KMS-11 (cell line): Measurements from ENCODE around the gene DTHD1.

Experiments
- H2AFZ ChIP-seq: fragments of 200-600 bp; sonication (generic); 2 replicates; pipeline ENCODE4 v1.6.1; 2016; ENCODE audit warnings: antibody characterized with exemption, mixed run types, low read depth
- H3K27ac ChIP-seq: fragments of 200-600 bp; sonication (generic); 2 replicates; pipeline ENCODE4 v1.6.1; 2016; ENCODE audit warnings: mild to moderate bottlenecking, mixed run types
- H3K27me3 ChIP-seq: fragments of 200-600 bp; sonication (generic); 2 replicates; pipeline ENCODE4 v1.6.1; 2017; ENCODE audit warnings: mild to moderate bottlenecking, low read depth, mixed run types, moderate library complexity; ENCODE audit not compliant: insufficient read depth
- H3K36me3 ChIP-seq: fragments of 200-600 bp; sonication (generic); 2 replicates; pipeline ENCODE4 v1.6.1; 2017; ENCODE audit warnings: mild to moderate bottlenecking, mixed run types; ENCODE audit not compliant: insufficient read depth
- H3K4me1 ChIP-seq: fragments of 200-600 bp; sonication (generic); 2 replicates; pipeline ENCODE4 v1.6.1; 2016; ENCODE audit warnings: mild to moderate bottlenecking, low read depth, mixed run types; ENCODE audit not compliant: poor library complexity, severe bottlenecking
- H3K4me2 ChIP-seq: fragments of 200-600 bp; sonication (generic); 2 replicates; pipeline ENCODE4 v1.7.0; 2016; ENCODE audit warnings: mild to moderate bottlenecking, mixed run types
- H3K4me3 ChIP-seq: fragments of 200-600 bp; sonication (generic); IDR thresholded peaks from 2 replicates; pipeline ENCODE4 v1.6.1; 2017; ENCODE audit warnings: low read depth, low read length, mixed read lengths; ENCODE audit not compliant: insufficient read depth
- H3K79me2 ChIP-seq: fragments of 200-600 bp; sonication (generic); 2 replicates; pipeline ENCODE4 v1.6.1; 2016; ENCODE audit warnings: low read depth, mixed run types; ENCODE audit not compliant: insufficient read depth
- H3K9ac ChIP-seq: fragments of 200-600 bp; sonication (generic); 2 replicates; pipeline ENCODE4 v1.6.1; 2016; ENCODE audit warnings: mild to moderate bottlenecking, mixed run types
- H4K20me1 ChIP-seq: fragments of 200-600 bp; sonication (generic); 2 replicates; pipeline ENCODE4 v1.6.1; 2016; ENCODE audit warnings: mild to moderate bottlenecking, mixed run types; ENCODE audit not compliant: insufficient read depth
- TF ChIP-seq, protein P1 (sequence below): fragments of 200-600 bp; sonication (generic); conservative IDR thresholded peaks from 2 replicates; pipeline ENCODE4 v1.6.1; 2017; ENCODE audit warnings: low read depth, mild to moderate bottlenecking, antibody characterized with exemption, low read length, moderate library complexity, mixed read lengths

Gene DTHD1

GRCh38 chr4:36312511-36312910 is 31.1 kb downstream of the DTHD1 start:
- TF ChIP-seq, protein P1, sequence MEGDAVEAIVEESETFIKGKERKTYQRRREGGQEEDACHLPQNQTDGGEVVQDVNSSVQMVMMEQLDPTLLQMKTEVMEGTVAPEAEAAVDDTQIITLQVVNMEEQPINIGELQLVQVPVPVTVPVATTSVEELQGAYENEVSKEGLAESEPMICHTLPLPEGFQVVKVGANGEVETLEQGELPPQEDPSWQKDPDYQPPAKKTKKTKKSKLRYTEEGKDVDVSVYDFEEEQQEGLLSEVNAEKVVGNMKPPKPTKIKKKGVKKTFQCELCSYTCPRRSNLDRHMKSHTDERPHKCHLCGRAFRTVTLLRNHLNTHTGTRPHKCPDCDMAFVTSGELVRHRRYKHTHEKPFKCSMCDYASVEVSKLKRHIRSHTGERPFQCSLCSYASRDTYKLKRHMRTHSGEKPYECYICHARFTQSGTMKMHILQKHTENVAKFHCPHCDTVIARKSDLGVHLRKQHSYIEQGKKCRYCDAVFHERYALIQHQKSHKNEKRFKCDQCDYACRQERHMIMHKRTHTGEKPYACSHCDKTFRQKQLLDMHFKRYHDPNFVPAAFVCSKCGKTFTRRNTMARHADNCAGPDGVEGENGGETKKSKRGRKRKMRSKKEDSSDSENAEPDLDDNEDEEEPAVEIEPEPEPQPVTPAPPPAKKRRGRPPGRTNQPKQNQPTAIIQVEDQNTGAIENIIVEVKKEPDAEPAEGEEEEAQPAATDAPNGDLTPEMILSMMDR, result no peak

GRCh38 chr4:36313301-36313700 is 31.9 kb downstream of the DTHD1 start:
- H3K4me3 ChIP-seq, result no peak overlapping the region
- H4K20me1 ChIP-seq, result no peaks in the 10 kb centered on the region
- H3K27me3 ChIP-seq, result no peaks in the 10 kb centered on the region
- H3K4me2 ChIP-seq, result no peak overlapping the region
- no peaks in the 10 kb centered on the region for H3K79me2 ChIP-seq
- H2AFZ ChIP-seq, result no peak overlapping the region
- no peak overlapping the region for H3K27ac ChIP-seq
- H3K9ac ChIP-seq, result no peak overlapping the region
- TF ChIP-seq, protein P1, result no peak
- no peaks in the 10 kb centered on the region for H3K36me3 ChIP-seq
- H3K4me1 ChIP-seq, result no peaks in the 10 kb centered on the region

More at GRCh38 chr4:36312511-36312910, 31.1 kb downstream of the DTHD1 start:
- no peaks in the 10 kb centered on the region for H3K79me2 ChIP-seq
- H3K9ac ChIP-seq, result no peak overlapping the region
- no peak overlapping the region for H2AFZ ChIP-seq
- no peaks in the 10 kb centered on the region for H3K4me1 ChIP-seq
- no peak overlapping the region for H3K4me3 ChIP-seq
- no peak overlapping the region for H3K4me2 ChIP-seq
- H3K27me3 ChIP-seq, result no peaks in the 10 kb centered on the region
- no peaks in the 10 kb centered on the region for H4K20me1 ChIP-seq
- H3K27ac ChIP-seq, result no peak overlapping the region
- H3K36me3 ChIP-seq, result no peaks in the 10 kb centered on the region

DNA sequence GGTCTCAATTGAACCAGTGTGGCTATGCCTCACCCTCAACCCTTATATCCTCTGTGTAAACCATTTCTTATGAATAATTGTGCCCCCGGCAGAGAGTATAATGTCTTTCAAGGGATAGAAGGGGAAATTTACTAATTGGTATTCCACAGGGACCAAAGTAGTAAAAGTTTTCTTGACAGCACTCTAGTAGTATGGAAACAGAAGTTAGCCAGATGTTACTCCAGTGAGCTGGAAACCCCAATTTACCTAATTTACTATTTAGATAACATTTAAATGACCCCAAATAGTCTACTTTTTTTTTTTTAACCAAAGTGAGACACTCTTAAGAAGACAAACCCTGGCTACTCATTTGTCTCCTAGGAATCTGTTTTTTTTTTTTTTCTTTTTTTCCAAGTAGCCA is 32.3 kb downstream of the DTHD1 start:
- H3K27ac ChIP-seq, result no peak overlapping the region
- H3K4me2 ChIP-seq, result no peak overlapping the region
- H2AFZ ChIP-seq, result no peak overlapping the region

GRCh38 chr4:36316607-36317006 is 35.2 kb downstream of the DTHD1 start:
- no peaks in the 10 kb centered on the region for H3K4me1 ChIP-seq

More for the DNA sequence above, 32.3 kb downstream of the DTHD1 start:
- Histone ChIP-seq H3K4me3 (no peak overlapping the region), H3K27me3 (no peaks in the 10 kb centered on the region), H3K9ac (no peak overlapping the region), H4K20me1 (no peaks in the 10 kb centered on the region), H3K79me2 (no peaks in the 10 kb centered on the region), H3K4me1 (no peaks in the 10 kb centered on the region), H3K36me3 (no peaks in the 10 kb centered on the region)
- TF ChIP-seq, protein P1, result no peak

More at GRCh38 chr4:36316607-36317006, 35.2 kb downstream of the DTHD1 start:
- Histone ChIP-seq H3K9ac (no peak overlapping the region), H2AFZ (no peak overlapping the region), H3K4me2 (no peak overlapping the region), H4K20me1 (no peaks in the 10 kb centered on the region), H3K27ac (no peak overlapping the region), H3K79me2 (no peaks in the 10 kb centered on the region), H3K36me3 (no peaks in the 10 kb centered on the region), H3K4me3 (no peak overlapping the region), H3K27me3 (no peaks in the 10 kb centered on the region)
- TF ChIP-seq, protein P1, result no peak
